CD14-positive monocyte (primary cell): ENCODE results near the gene ZNRF4. TPM values are rescaled to one million over a fixed set of nuclear protein-coding genes. Genes with fewer than 3 reads are reported as not detected.

ENCODE experiments used
- DNase-seq, 3 donors: peaks; one replicate each; pipeline ENCODE4 v3.0.0-alpha.2; 2011 to 2022
- H2AFZ ChIP-seq: 2 replicates; pipeline ENCODE4 v1.6.0; 2012; ENCODE audit warnings: mild to moderate bottlenecking, low read depth, low read length, inconsistent platforms; ENCODE audit not compliant: insufficient read depth, poor library complexity, severe bottlenecking
- H3K27ac ChIP-seq, 2 donors: 1 replicate in 1 of 2; 2 replicates in 1 of 2; pipeline ENCODE4 v1.5.1; 2012 to 2013; ENCODE audit warnings: low read length in 2 of 2, control low read depth in 1 of 2, inconsistent platforms in 1 of 2, low read depth in 1 of 2, mild to moderate bottlenecking in 1 of 2
- H3K27me3 ChIP-seq, 2 donors: one replicate each; pipeline versions ENCODE4 v1.6.0 to v1.6.1; 2011 to 2013; ENCODE audit warnings: low read length in 2 of 2; ENCODE audit not compliant: control insufficient read depth in 2 of 2, insufficient read depth in 2 of 2
- H3K36me3 ChIP-seq, 2 donors: replicated peaks in 1 of 2; 1 replicate in 1 of 2; 2 replicates in 1 of 2; pipeline versions ENCODE4 v1.5.1 to v1.6.1; 2012 to 2013; ENCODE audit warnings: low read length in 2 of 2, control low read depth in 1 of 2, inconsistent platforms in 1 of 2, mild to moderate bottlenecking in 1 of 2; ENCODE audit not compliant: insufficient read depth in 2 of 2, control insufficient read depth in 1 of 2
- H3K4me1 ChIP-seq, 2 donors: 1 replicate in 1 of 2; 2 replicates in 1 of 2; pipeline versions ENCODE4 v1.5.1 to v1.6.1; 2012 to 2013; ENCODE audit warnings: low read length in 2 of 2, control low read depth in 1 of 2, inconsistent platforms in 1 of 2, mild to moderate bottlenecking in 1 of 2, moderate library complexity in 1 of 2; ENCODE audit not compliant: insufficient read depth in 2 of 2, control insufficient read depth in 1 of 2
- H3K4me2 ChIP-seq: replicated peaks from 2 replicates; pipeline ENCODE3; 2012; ENCODE audit warnings: low read length, moderate library complexity, mild to moderate bottlenecking; ENCODE audit not compliant: poor library complexity, severe bottlenecking; ENCODE audit errors: extremely low read depth
- H3K4me3 ChIP-seq, 3 experiments: fragments of 200-600 bp in 1 of 3; sonication (generic) in 1 of 3; replicated peaks in 1 of 3; 1 replicate in 2 of 3; 2 replicates in 1 of 3; pipeline ENCODE4 v1.5.1; 2011 to 2013; ENCODE audit warnings: low read length in 3 of 3, mild to moderate bottlenecking in 3 of 3, control low read depth in 2 of 3, low read depth in 2 of 3, inconsistent platforms in 1 of 3, moderate library complexity in 1 of 3
- H3K79me2 ChIP-seq: 2 replicates; pipeline ENCODE4 v1.6.0; 2012; ENCODE audit warnings: mild to moderate bottlenecking, control low read depth, inconsistent platforms, low read length, moderate library complexity; ENCODE audit not compliant: insufficient read depth
- H3K9ac ChIP-seq: 2 replicates; pipeline ENCODE4 v1.6.0; 2017; ENCODE audit warnings: low read length, mild to moderate bottlenecking; ENCODE audit not compliant: insufficient read depth, poor library complexity, severe bottlenecking
- H3K9me3 ChIP-seq, 2 donors: replicated peaks in 1 of 2; 1 replicate in 1 of 2; 2 replicates in 1 of 2; pipeline versions ENCODE4 v1.5.1 to v1.6.1; 2012 to 2013; ENCODE audit warnings: low read length in 2 of 2, control low read depth in 1 of 2; ENCODE audit not compliant: control insufficient read depth in 1 of 2, insufficient read depth in 1 of 2
- H4K20me1 ChIP-seq: 2 replicates; pipeline ENCODE4 v1.6.0; 2012; ENCODE audit warnings: mild to moderate bottlenecking, low read length, control low read depth, moderate library complexity; ENCODE audit not compliant: insufficient read depth
- H3K27ac Mint-ChIP-seq, 7 donors: one replicate each; pipeline ENCODE4 v1.8.0; 2020; ENCODE audit warnings: mild to moderate bottlenecking in 7 of 7, mixed read lengths in 7 of 7, moderate library complexity in 6 of 7, inconsistent platforms in 2 of 7
- H3K27me3 Mint-ChIP-seq, 3 donors: one replicate each; pipeline ENCODE4 v1.8.0; 2021 to 2022; ENCODE audit warnings: low read depth in 3 of 3, mild to moderate bottlenecking in 3 of 3, mixed read lengths in 3 of 3, moderate library complexity in 3 of 3, inconsistent platforms in 1 of 3
- H3K36me3 Mint-ChIP-seq, 2 donors: one replicate each; pipeline ENCODE4 v1.8.0; 2020; ENCODE audit warnings: mixed read lengths in 2 of 2, inconsistent platforms in 1 of 2, mild to moderate bottlenecking in 1 of 2
- H3K4me1 Mint-ChIP-seq: one replicate; pipeline ENCODE4 v1.8.0; 2020; ENCODE audit warnings: mild to moderate bottlenecking, mixed read lengths
- H3K4me3 Mint-ChIP-seq, 2 donors: one replicate each; pipeline ENCODE4 v1.8.0; 2020; ENCODE audit warnings: mild to moderate bottlenecking in 2 of 2, mixed read lengths in 2 of 2, moderate library complexity in 1 of 2
- H3K9me3 Mint-ChIP-seq, 7 donors: one replicate each; pipeline ENCODE4 v1.8.0; 2020 to 2022; ENCODE audit warnings: mixed read lengths in 7 of 7, mild to moderate bottlenecking in 6 of 7, moderate library complexity in 6 of 7, inconsistent platforms in 2 of 7
- CTCF ChIP-seq: fragments of 200-600 bp; IDR thresholded peaks from one replicate; pipeline ENCODE4 v1.8.0; 2022; ENCODE audit warnings: antibody characterized with exemption, mild to moderate bottlenecking
- WGBS: methylation state at CpG from one replicate; pipeline ENCODE4 v1.1.5; 2013; ENCODE audit warnings: missing lambda C conversion rate; ENCODE audit not compliant: insufficient coverage; 5-methylcytosine and 5-hydroxymethylcytosine counted together
- intact Hi-C, 2 donors: fragments of 100-400 bp; cut with micrococcal nuclease; formaldehyde crosslinking; loops; one replicate each; pipeline versions ENCODE4 v1.15.0 to v1.15.1; 2023
- polyA plus RNA-seq, 3 donors: library from polyadenylated mRNA; depleted of rRNA in 1 of 3; unstranded in 2 of 3; stranded (reverse) in 1 of 3; fragments of 300-500 nt in 2 of 3; fragments of >200 nt in 1 of 3; fragmentation: Illumina TruSeq in 2 of 3; gene quantifications; 1 replicate in 2 of 3; 2 replicates in 1 of 3; pipeline ENCODE4 v1.2.3, GENCODE V29; 2012 to 2021

Gene ZNRF4
- polyA plus RNA-seq, 3 donors = not detected

DNA sequence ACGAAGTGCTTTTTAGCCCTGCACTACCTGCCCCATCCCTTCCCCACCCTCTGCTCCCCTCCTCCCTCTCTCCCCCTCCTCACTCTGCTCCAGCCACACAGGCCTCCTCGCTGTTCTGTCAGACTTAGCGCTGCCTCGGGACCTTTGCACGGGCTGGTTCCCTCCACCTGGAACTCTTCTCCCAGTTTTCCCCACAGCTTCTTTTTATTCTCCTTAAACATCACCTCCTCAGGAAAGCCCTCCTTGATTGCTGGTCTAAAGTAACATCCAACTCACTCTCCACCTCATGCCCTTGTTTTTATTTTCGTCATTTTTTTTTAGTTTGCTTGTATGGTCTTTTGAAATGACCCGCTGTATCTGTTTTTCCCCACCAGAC, 19.6 kb upstream of the ZNRF4 start:
- intact Hi-C loops = no loop called here

GRCh38 chr19:5436106-5436947, 18.9 kb upstream of the ZNRF4 start:
- no peak for TF ChIP-seq CTCF
- Histone ChIP-seq H3K27ac (no peak overlapping the region), H3K4me1 (no peaks in the 10 kb centered on the region), H3K9ac (no peak overlapping the region), H3K4me3 (no peak overlapping the region), H2AFZ (no peak overlapping the region), H3K9me3 (no peaks in the 10 kb centered on the region), H3K27me3 (peaks cover 0 to 8% of the 10 kb centered on the region in 2 donors), H3K4me2 (no peak overlapping the region), H3K36me3 (no peaks in the 10 kb centered on the region), H3K79me2 (no peaks in the 10 kb centered on the region), H4K20me1 (no peaks in the 10 kb centered on the region)
- WGBS = 3% methylated on average over 18 of the region's 41 CpGs
- H3K9me3 Mint-ChIP-seq = peaks cover 0 to 6% (median 0%) of the 10 kb centered on the region in 7 donors
- no peak overlapping the region for H3K27ac Mint-ChIP-seq
- peaks cover 17 to 42% (median 34%) of the 10 kb centered on the region in 3 donors for H3K27me3 Mint-ChIP-seq
- DNase-seq = no peak
- H3K36me3 Mint-ChIP-seq = no peaks in the 10 kb centered on the region
- H3K4me1 Mint-ChIP-seq = no peaks in the 10 kb centered on the region
- H3K4me3 Mint-ChIP-seq = no peak overlapping the region
- intact Hi-C loops = no loop called here

More for the DNA sequence above, 19.6 kb upstream of the ZNRF4 start:
- Mint-ChIP-seq H3K27ac (no peak overlapping the region), H3K4me1 (no peaks in the 10 kb centered on the region), H3K36me3 (no peaks in the 10 kb centered on the region), H3K4me3 (no peak overlapping the region), H3K27me3 (peaks cover 15 to 42% (median 34%) of the 10 kb centered on the region in 3 donors), H3K9me3 (peaks cover 0 to 6% (median 0%) of the 10 kb centered on the region in 7 donors)
- Histone ChIP-seq H3K36me3 (no peaks in the 10 kb centered on the region), H2AFZ (no peak overlapping the region), H3K9ac (no peak overlapping the region), H3K9me3 (no peaks in the 10 kb centered on the region), H3K4me1 (no peaks in the 10 kb centered on the region), H3K79me2 (no peaks in the 10 kb centered on the region), H3K27me3 (peaks cover 0 to 8% of the 10 kb centered on the region in 2 donors), H3K27ac (no peak overlapping the region), H3K4me2 (no peak overlapping the region), H3K4me3 (no peak overlapping the region), H4K20me1 (no peaks in the 10 kb centered on the region)
- no peak for DNase-seq
- TF ChIP-seq CTCF = no peak
- 92% methylated on average over 5 of the region's 7 CpGs for WGBS
